Measurements from ENCODE around the gene ANKRD16. TPM values are rescaled to one million over a fixed set of nuclear protein-coding genes. Genes with fewer than 3 reads are reported as not detected.

Gene ANKRD16
- total and polyA plus RNA-seq, 2 of the 13 experiments (the other 11 are each of a cell fraction or from before 2014, with no cell fraction given): 8.0 to 11.4 TPM

DNA sequence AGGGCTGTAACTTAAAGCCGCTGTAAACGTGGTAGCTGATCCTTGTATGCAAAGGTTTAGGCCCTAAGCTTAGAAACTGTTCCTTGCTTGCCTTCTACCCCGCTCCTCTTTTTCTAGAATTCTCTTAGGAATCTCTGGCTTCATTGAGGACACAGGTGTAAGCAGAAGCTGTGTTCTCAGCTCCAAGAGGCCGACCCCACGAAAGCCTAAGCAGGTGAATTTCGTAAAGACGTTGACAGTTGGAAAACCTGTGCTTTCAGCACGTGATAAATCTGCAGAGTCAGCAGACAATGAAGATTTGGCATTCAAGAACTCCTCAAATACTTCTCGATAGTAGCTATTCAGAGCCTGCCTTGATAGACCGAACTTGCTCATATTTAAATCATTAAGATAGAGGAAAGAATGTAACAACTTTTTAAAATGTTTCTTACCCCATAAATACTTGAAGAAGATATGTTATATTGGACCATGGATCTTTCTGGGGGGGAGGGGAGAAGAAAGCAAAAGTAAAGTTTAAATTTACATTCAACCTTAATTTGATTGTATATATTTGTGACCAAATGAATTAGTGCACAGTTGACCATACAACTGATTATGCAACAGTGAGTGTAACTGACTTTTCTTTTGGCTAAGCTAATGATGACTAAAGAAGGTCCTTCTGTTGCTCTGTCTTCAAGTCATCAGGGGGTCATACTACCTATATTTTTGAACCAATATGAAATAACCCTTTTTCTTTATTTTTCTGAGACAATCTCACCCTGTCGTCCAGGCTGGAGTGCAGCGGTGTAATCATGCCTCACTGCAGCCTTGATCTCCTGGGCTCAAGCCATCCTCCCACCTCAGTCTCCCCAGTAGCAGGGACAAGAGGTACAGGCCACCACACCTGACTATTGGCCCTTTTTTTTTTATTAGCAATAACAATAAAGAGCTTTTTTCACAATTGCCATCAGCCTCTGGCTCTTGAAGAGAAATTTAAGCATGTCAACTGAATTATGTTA, 75.3 kb downstream of the ANKRD16 start (continued):
- TF ChIP-seq FOXA3 (CRISPR knock-in tag; IDR thresholded peaks at IDR 0.05) (no peak), ZNF446 (CRISPR knock-in tag; IDR thresholded peaks at IDR 0.05) (0 out of 2 replicates have a peak, but pooled peaks have one; percentile 19), CEBPB (IDR thresholded peaks at IDR 0.05; ENCODE audit: borderline replicate concordance, low read depth, low read length) (peak; percentile 58; the same call in 1 of the 2 replicates), HNRNPUL1 (IDR thresholded peaks at IDR 0.05; ENCODE audit: low read depth, low read length) (no peak), RNF2 (conservative IDR thresholded peaks at IDR 0.05; ENCODE audit: low read depth) (peak; percentile 39; the same call in 1 of the 2 replicates), FOXA1 (IDR thresholded peaks at IDR 0.05) (no peak), FOXA1 (CRISPR knock-in tag; IDR thresholded peaks at IDR 0.05) (no peak), TEAD2 (CRISPR knock-in tag; IDR thresholded peaks at IDR 0.05) (no peak), ZNF432 (CRISPR knock-in tag; IDR thresholded peaks at IDR 0.05; ENCODE audit: borderline replicate concordance) (no peak), ZNF143 (CRISPR knock-in tag; IDR thresholded peaks at IDR 0.05) (no peak), ZNF878 (CRISPR knock-in tag; IDR thresholded peaks at IDR 0.05) (no peak), NAIF1 (CRISPR knock-in tag; IDR thresholded peaks at IDR 0.05; ENCODE audit: borderline replicate concordance) (0 out of 2 replicates have a peak, but pooled peaks have one; percentile 20), ZNF570 (CRISPR knock-in tag; IDR thresholded peaks at IDR 0.05; ENCODE audit: borderline replicate concordance) (0 out of 2 replicates have a peak, but pooled peaks have one; percentile 1), MATR3 (CRISPR knock-in tag; IDR thresholded peaks at IDR 0.05) (no peak), MXI1 (IDR thresholded peaks at IDR 0.05; ENCODE audit: borderline replicate concordance, low read depth, low read length) (no peak)
- TF ChIP-seq, protein P1, sequence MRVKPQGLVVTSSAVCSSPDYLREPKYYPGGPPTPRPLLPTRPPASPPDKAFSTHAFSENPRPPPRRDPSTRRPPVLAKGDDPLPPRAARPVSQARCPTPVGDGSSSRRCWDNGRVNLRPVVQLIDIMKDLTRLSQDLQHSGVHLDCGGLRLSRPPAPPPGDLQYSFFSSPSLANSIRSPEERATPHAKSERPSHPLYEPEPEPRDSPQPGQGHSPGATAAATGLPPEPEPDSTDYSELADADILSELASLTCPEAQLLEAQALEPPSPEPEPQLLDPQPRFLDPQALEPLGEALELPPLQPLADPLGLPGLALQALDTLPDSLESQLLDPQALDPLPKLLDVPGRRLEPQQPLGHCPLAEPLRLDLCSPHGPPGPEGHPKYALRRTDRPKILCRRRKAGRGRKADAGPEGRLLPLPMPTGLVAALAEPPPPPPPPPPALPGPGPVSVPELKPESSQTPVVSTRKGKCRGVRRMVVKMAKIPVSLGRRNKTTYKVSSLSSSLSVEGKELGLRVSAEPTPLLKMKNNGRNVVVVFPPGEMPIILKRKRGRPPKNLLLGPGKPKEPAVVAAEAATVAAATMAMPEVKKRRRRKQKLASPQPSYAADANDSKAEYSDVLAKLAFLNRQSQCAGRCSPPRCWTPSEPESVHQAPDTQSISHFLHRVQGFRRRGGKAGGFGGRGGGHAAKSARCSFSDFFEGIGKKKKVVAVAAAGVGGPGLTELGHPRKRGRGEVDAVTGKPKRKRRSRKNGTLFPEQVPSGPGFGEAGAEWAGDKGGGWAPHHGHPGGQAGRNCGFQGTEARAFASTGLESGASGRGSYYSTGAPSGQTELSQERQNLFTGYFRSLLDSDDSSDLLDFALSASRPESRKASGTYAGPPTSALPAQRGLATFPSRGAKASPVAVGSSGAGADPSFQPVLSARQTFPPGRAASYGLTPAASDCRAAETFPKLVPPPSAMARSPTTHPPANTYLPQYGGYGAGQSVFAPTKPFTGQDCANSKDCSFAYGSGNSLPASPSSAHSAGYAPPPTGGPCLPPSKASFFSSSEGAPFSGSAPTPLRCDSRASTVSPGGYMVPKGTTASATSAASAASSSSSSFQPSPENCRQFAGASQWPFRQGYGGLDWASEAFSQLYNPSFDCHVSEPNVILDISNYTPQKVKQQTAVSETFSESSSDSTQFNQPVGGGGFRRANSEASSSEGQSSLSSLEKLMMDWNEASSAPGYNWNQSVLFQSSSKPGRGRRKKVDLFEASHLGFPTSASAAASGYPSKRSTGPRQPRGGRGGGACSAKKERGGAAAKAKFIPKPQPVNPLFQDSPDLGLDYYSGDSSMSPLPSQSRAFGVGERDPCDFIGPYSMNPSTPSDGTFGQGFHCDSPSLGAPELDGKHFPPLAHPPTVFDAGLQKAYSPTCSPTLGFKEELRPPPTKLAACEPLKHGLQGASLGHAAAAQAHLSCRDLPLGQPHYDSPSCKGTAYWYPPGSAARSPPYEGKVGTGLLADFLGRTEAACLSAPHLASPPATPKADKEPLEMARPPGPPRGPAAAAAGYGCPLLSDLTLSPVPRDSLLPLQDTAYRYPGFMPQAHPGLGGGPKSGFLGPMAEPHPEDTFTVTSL (CRISPR knock-in tag; IDR thresholded peaks at IDR 0.05; ENCODE audit: borderline replicate concordance): peak; percentile 15; the same call in 1 of the 2 replicates
- TF ChIP-seq, protein P2, sequence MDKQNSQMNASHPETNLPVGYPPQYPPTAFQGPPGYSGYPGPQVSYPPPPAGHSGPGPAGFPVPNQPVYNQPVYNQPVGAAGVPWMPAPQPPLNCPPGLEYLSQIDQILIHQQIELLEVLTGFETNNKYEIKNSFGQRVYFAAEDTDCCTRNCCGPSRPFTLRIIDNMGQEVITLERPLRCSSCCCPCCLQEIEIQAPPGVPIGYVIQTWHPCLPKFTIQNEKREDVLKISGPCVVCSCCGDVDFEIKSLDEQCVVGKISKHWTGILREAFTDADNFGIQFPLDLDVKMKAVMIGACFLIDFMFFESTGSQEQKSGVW (CRISPR knock-in tag; IDR thresholded peaks at IDR 0.05; ENCODE audit: borderline replicate concordance): no peak
